HS-5 (cell line): ENCODE results near the gene PARP9.
"Not testable (repeated sequence)": the region's sequence is repeated elsewhere in the genome, so short reads cannot be mapped to it uniquely, and the experiment has no call there.

Source experiments
- DNase-seq: peaks from one replicate; pipeline ENCODE4 v3.0.0-alpha.2; 2012; ENCODE audit warnings: low read depth

PARP9 gene

GRCh38 chr3:122520861-122521260 lies 43.2 kb downstream of the PARP9 start:
- no peak for DNase-seq

- no peak for DNase-seq
Observed at GRCh38 chr3:122519693-122520092, 44.4 kb downstream of the PARP9 start.

- DNase-seq, result no peak
Observed at GRCh38 chr3:122516846-122517360, 47.2 kb downstream of the PARP9 start.

GRCh38 chr3:122515870-122516269 lies 48.2 kb downstream of the PARP9 start:
- no peak for DNase-seq

GRCh38 chr3:122515020-122515468 lies 49.1 kb downstream of the PARP9 start:
- no peak for DNase-seq

- DNase-seq, result peak; percentile 47
Observed at GRCh38 chr3:122514123-122515019, 49.7 kb downstream of the PARP9 start, which contains the start of gene KPNA1. KPNA1 (minus strand) TSS chr3:122514939; CDS start chr3:122496565, 18,374 bp downstream.

- peak; percentile 46 for DNase-seq
Observed at GRCh38 chr3:122513386-122514122, 50.5 kb downstream of the PARP9 start.

GRCh38 chr3:122512284-122512683 lies 51.8 kb downstream of the PARP9 start:
- DNase-seq, result no peak

GRCh38 chr3:122510878-122511535 lies 53.1 kb downstream of the PARP9 start:
- DNase-seq, result no peak

- not testable (repeated sequence) for DNase-seq
Observed at GRCh38 chr3:122508944-122509343, 55.2 kb downstream of the PARP9 start.

GRCh38 chr3:122508135-122508914 lies 55.8 kb downstream of the PARP9 start:
- DNase-seq, result no peak

GRCh38 chr3:122506450-122506849 lies 57.6 kb downstream of the PARP9 start:
- no peak for DNase-seq

GRCh38 chr3:122505676-122506075 lies 58.4 kb downstream of the PARP9 start:
- no peak for DNase-seq

- DNase-seq, result no peak
Observed at GRCh38 chr3:122502941-122503340, 61.2 kb downstream of the PARP9 start.

GRCh38 chr3:122502139-122502538 lies 62.0 kb downstream of the PARP9 start:
- no peak for DNase-seq

GRCh38 chr3:122500964-122501363 lies 63.1 kb downstream of the PARP9 start:
- DNase-seq, result not testable (repeated sequence)

- DNase-seq, result no peak
Observed at GRCh38 chr3:122498152-122498551, 65.9 kb downstream of the PARP9 start.

GRCh38 chr3:122497425-122497824 lies 66.7 kb downstream of the PARP9 start:
- peak; percentile 83 for DNase-seq

GRCh38 chr3:122496508-122496907 lies 67.6 kb downstream of the PARP9 start:
- DNase-seq, result no peak

- DNase-seq, result peak; percentile 68
Observed at GRCh38 chr3:122493296-122493695, 70.8 kb downstream of the PARP9 start.

- no peak for DNase-seq
Observed at GRCh38 chr3:122488262-122488973, 75.7 kb downstream of the PARP9 start.
